ENCODE measurements around the gene CCDC178.

DNA sequence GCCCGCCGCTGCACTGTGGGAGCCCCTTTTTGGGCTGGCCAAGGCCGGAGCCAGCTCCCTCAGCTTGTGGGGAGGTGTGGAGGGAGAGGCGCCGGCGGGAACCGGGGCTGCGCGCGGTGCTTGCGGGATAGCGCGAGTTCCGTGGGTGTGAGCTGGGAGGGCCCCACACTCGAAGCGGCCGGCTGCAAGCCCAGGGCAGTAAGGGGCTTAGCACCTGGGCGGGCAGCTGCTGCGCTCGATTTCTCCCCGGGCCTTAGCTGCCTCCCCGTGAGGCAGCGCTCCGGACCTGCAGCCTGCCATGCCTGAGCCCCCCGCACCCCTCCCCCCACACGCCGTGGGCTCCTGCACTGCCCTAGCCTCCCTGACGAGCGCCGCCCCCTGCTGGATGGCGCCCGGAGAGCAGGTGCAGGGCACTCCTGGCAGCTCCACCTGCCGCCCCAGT is 124.4 kb downstream of the CCDC178 start:
- TF ChIP-seq EZH2 (IDR thresholded peaks at IDR 0.05; ENCODE audit: borderline replicate concordance, low read depth, low read length, severe bottlenecking) (no peak), MYC (IDR thresholded peaks at IDR 0.05; ENCODE audit: low read depth, low read length) (no peak), POLR2AphosphoS5 (IDR thresholded peaks at IDR 0.05; ENCODE audit: insufficient read depth, low read depth, low read length) (no peak)
- TF ChIP-seq, protein P1, sequence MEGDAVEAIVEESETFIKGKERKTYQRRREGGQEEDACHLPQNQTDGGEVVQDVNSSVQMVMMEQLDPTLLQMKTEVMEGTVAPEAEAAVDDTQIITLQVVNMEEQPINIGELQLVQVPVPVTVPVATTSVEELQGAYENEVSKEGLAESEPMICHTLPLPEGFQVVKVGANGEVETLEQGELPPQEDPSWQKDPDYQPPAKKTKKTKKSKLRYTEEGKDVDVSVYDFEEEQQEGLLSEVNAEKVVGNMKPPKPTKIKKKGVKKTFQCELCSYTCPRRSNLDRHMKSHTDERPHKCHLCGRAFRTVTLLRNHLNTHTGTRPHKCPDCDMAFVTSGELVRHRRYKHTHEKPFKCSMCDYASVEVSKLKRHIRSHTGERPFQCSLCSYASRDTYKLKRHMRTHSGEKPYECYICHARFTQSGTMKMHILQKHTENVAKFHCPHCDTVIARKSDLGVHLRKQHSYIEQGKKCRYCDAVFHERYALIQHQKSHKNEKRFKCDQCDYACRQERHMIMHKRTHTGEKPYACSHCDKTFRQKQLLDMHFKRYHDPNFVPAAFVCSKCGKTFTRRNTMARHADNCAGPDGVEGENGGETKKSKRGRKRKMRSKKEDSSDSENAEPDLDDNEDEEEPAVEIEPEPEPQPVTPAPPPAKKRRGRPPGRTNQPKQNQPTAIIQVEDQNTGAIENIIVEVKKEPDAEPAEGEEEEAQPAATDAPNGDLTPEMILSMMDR (IDR thresholded peaks at IDR 0.05; ENCODE audit: extremely low read depth in 1 of 2, insufficient read depth in 1 of 2, low read depth in 1 of 2, low read length in 2 of 2) = no peak
